ENCODE measurements around the gene G0S2.

The G0S2 gene, protein sequence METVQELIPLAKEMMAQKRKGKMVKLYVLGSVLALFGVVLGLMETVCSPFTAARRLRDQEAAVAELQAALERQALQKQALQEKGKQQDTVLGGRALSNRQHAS

DNA sequence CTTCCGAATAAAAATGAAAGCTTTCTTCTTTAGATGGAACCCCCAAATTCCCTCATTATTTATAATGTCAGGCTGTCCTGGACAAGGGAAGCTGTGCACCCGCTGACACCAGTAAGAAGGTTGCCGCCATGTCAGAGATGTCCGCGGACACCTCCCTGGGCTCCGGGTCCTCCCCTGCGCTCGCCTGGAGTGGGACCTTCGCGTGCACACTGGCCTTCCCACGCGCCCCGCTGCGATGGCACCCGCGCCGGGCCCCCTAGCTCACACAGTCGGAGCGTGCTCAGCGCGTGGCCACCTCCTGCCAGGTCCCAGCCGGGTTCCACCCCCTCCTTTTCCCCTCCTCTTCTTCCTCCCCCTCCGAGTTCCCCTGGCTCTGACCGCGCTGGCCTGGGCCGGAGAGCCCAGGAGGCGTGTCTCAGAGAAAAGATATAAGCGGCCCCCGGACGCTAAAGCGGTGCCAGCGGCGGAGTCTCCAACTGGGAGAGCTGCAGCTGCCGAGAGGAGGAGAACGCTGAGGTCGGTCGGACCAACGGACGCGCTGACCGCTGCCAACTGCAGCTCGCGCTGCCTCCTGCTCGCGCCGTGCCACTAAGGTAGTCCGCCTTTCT is at the start of gene G0S2:
TSS of gene G0S2 (plus strand) at position 456 of the 608 bp plus-strand sequence. CDS start 273 bp downstream, outside the sequence.
- no peak for DNase-seq
- in situ Hi-C loops (cut with MboI; ENCODE audit: low pct_unique_long_range_greater_than_20kb, low sequenced_read_pairs) = loop anchor here (25.0 kb wide), 1 partner anchor 88 kb away; the partner anchor contains the start of gene CAMK1G

DNA sequence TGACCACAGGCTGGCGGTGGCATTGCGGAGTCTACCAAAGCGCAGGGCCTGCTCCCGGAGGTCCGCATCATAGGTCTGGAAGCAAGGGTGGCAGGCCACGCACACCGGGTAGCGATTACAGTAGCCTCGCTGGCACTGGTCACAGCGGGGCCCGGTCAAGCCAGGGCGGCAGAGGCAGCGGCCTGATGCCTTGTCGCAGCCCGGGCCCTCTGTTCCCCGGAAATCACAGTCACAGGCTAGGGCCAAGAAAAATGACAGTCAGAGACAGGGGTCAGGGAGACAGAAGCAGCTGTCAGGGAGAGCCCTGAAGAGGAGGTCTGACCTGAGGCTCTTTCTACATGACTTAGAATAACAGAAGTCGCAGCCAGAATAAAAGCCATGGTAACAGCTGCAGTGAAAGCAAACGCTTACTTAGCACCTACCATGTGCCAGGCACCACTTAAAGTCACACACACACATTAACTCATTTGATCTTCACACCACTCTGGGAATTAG is 49.4 kb upstream of the G0S2 start:
- DNase-seq = no peak
- in situ Hi-C loops (cut with MboI; ENCODE audit: low pct_unique_long_range_greater_than_20kb, low sequenced_read_pairs) = no loop called here

DNA sequence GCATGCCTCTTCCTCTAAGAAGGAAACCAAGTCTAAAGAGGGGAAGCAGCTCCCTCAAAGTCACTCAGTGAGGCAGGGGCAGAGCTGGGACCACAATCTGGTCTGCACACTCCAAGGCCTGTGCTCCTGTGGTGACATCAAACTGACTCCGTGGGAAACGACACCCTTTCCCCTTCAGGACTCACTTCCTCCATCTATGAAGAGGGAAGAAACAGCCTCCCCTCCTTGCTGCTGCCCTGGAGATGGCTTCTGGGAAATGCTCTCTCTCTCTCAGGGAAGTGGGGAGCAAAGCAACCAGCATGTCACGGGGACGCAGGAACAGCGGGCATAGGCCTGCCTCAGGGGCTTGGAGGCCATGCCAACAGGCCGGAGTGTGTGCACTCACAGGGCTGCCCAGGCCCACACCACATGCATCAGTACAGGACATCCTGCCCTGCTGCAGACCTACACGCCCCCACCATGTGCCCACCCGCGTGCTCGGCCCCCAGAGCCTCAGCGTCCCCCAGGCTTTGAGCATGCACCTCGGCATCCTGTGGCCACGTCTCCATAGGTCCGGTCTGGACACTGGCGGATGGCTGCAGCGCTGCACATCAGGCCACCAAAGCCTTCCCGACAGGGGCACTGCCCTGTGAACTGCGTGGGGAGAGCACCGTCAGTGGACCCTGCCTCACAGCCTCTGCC is 48.7 kb upstream of the G0S2 start:
- no peak for DNase-seq
- in situ Hi-C loops (cut with MboI; ENCODE audit: low pct_unique_long_range_greater_than_20kb, low sequenced_read_pairs) = no loop called here

- no peak for DNase-seq
- in situ Hi-C loops (cut with MboI; ENCODE audit: low pct_unique_long_range_greater_than_20kb, low sequenced_read_pairs) = no loop called here
Observed at GRCh38 chr1:209627027-209627731, 48.0 kb upstream of the G0S2 start.

DNA sequence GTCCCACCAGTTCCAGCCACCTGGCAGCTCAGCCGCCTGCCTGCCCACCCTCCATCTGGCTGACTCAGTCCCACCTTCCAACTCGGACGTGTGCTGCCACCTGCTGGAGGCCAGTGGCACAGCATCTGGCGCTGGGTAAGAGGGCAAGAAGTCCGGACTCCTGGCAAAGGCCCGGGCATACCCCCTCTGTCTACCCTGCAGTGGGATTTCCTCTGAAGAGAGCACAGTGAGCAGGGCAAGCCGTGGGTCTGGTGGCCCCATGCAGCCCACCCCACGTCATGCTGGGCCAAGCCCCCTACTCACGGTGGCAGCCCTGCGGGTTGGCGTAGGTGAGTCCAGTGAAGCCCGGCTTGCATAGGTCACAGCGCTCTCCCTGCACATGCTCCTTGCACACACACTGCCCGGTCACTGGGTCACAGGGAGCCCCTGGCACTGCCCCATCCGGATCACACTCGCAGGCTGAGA is 47.4 kb upstream of the G0S2 start:
- in situ Hi-C loops (cut with MboI; ENCODE audit: low pct_unique_long_range_greater_than_20kb, low sequenced_read_pairs) = no loop called here
- peak; percentile 68 for DNase-seq

GRCh38 chr1:209628618-209629299 is 46.5 kb upstream of the G0S2 start:
- no peak for DNase-seq
- in situ Hi-C loops (cut with MboI; ENCODE audit: low pct_unique_long_range_greater_than_20kb, low sequenced_read_pairs) = no loop called here

DNA sequence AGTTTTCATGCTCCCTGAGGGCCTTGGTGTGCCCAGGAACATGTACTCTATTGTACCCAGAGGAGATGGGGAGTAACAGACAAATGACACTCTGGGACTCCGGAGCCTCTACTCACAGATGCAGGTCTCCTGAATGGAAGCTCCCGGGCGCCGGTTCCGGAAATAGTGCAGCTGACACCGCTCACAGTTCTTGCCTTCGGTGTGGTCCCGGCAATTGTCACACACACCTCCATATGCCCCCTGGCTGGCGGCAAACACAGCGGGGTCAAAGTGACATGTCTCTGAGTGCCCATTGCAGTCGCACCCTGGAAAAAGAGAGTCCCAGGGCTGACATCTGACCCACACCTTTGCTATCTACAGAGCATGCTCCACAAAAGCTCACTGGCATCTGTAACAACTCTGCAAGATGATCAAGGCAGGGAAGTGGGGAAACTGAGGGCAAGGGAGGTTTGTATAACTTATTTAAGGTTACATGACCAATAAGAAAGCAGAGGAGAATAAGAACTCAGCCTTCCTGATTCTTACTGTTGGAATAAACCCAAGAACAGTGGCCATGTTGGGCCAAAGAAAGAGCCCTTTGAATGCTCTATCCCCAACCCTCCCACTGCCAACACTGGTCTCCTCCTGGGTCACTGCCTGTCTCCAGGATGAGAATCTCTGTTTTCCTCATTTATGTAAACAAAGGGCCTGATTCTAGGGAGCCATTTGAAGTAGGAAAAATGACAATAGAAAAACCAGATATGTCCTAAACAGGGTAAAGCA is 45.4 kb upstream of the G0S2 start:
- in situ Hi-C loops (cut with MboI; ENCODE audit: low pct_unique_long_range_greater_than_20kb, low sequenced_read_pairs) = no loop called here
- DNase-seq = no peak

DNA sequence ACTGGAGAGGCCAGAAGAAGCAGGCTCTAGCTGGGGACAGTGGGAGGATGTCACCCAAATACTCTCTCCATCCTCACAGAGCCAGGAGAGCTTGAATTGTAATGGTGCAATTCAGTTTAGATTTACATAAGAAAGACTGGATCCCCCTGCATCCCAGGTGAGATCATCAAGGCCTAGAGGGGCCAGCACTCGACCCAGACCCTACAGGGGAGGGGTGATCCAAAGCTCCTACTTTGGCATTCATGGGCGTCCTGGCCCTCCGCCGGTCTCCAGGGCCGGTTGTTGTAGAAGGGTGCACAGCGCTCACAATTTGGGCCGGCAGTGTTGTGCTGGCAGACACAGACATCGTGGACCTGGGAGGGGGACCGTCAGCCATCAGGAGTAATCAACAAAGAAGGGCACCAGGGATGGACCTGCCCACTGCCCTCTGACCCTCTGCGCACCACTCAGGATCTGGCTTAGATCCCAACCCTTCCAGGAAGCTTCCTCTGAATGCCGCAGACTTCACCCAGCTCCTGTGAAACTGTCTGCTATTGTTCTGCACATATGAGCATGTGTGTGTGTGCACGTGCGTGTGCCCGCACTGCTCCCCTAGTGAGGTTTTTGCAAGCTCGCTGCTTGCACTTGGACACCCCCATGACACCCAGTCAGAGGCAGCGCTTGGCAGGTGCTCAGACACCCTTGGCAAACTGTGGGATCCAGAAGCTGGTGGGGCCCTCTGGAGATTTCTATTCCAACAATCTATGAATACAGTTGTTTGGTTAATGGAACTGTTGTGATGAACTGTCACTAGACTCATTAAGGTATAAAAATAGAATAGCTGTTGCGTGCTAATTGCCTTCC is 44.6 kb upstream of the G0S2 start:
- DNase-seq = no peak
- in situ Hi-C loops (cut with MboI; ENCODE audit: low pct_unique_long_range_greater_than_20kb, low sequenced_read_pairs) = no loop called here

- in situ Hi-C loops (cut with MboI; ENCODE audit: low pct_unique_long_range_greater_than_20kb, low sequenced_read_pairs) = no loop called here
- no peak for DNase-seq
Observed at GRCh38 chr1:209633335-209633997, 41.7 kb upstream of the G0S2 start.

GRCh38 chr1:209634005-209634737 is 41.0 kb upstream of the G0S2 start:
- in situ Hi-C loops (cut with MboI; ENCODE audit: low pct_unique_long_range_greater_than_20kb, low sequenced_read_pairs) = no loop called here

DNA sequence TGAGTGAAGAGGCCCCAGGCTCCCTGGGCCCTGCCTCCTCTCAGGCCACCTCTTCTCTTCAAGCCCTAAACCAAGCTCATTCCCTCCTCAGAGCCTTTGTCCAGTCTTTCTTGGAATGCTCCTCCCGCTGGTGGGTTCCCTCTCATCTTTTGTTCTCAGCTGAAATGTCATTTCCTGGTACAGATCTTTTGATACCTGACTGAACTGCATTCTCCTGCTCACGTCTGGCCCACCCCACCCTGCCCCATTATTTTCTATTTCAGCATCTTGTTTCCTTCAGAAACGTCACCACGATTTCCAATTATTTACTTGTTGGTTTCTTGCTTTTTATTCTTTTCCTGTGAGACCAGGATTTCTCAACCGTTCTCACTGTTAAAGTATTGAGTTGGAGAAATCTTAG is 39.4 kb upstream of the G0S2 start:
- no peak for DNase-seq
- in situ Hi-C loops (cut with MboI; ENCODE audit: low pct_unique_long_range_greater_than_20kb, low sequenced_read_pairs) = no loop called here

More at GRCh38 chr1:209634005-209634737, 41.0 kb upstream of the G0S2 start:
- no peak for DNase-seq

GRCh38 chr1:209641832-209642172 is 33.4 kb upstream of the G0S2 start:
- in situ Hi-C loops (cut with MboI; ENCODE audit: low pct_unique_long_range_greater_than_20kb, low sequenced_read_pairs) = no loop called here
- DNase-seq = no peak

DNA sequence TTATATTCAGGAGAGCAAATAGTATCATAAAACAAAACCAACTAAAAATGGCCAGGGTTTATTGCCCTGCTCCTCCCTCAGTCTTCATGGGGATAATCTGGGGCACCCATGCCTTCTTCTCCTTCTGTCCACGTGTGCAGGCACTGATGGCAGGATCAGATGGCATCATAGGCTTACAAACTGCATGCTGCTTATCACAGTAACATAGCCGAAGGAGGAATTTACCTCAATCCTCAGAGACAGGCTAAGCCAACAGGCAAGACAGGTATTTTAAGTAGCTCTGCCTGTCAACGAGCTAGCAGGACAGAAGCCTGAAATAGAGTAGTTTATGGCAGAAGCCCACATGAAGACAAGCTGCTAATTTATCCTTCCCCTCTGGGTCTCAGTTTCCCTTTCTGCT is 32.4 kb upstream of the G0S2 start:
- no peak for DNase-seq
- in situ Hi-C loops (cut with MboI; ENCODE audit: low pct_unique_long_range_greater_than_20kb, low sequenced_read_pairs) = no loop called here

DNA sequence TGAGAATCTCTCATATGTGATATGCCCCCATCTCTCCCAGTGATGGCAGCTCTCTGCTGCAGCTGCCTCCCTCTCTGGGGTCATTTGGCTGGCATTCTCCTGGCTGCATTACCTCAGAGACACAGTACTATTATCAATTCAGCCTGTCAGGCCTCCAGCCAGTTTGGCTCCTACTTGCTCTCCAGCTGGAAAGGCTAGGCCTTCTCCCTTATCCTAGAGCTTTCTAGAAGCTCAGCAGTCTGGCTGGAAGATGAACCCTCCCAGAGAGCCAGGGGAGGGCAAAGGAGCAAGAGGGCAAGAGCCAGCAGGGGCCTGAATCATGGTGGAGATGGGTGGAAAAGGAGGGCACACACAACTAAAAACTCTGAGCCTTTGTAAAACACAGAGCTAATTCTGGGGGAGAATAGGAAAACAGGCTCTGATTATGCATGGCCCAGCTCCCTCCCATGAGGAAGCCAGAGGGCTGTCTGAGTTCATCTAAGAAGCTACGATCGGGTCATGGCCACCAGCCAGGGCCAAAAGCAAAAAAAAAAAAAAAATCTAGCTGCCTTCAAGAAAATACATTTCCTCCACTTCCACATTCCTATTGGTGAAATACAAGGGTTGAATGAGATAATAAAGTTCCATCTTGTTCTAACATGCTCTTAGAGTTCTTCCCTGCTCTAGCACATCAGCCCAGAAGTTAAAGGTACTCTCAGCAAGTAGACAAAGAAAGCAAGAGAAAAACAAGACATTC is 31.8 kb upstream of the G0S2 start:
- DNase-seq = no peak
- in situ Hi-C loops (cut with MboI; ENCODE audit: low pct_unique_long_range_greater_than_20kb, low sequenced_read_pairs) = no loop called here

DNA sequence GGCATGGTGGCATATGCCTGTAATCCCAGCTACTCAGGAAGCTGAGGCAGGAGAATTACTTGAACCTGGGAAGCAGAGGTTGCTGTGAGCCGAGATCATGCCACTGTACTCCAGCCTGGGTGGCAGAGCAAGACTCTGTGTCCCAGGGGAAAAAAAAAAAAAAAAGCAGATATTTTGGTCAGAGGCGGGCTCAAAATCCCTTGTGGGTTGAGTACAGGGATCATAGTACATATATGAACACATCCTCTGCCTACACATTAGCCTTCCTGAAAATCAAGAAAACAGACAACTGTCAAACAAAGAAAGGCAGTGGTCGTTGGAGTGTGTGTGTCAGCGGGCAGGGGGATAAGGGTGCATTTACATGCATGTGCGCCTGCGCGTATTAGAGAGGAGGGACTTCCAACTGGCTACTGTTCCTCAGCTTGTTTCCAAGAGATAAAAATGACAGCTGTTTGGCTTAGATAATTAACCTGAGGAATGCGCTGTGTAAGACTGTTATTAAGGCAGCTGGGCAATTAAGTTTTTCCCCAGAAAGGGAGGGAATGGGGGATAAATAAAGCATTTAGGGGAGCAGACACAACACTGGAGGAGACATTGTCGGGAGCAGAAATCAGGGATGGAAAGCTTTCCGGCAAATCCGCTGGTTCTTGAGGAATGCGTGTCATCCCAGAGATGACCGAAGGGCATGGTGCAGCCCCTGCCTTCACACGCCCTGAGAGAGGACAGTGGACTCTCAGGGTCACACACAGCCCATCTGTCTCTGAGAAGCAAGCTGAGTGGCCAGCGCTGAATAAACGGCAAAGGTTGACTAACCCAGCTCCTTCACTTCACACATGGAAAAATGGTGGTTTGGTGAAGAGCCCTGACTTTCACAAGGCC is 29.4 kb upstream of the G0S2 start:
- DNase-seq = no peak
- in situ Hi-C loops (cut with MboI; ENCODE audit: low pct_unique_long_range_greater_than_20kb, low sequenced_read_pairs) = no loop called here
